HCT116 (cell line): Measurements from ENCODE around the gene DTD1. TPM values are rescaled to one million over a fixed set of nuclear protein-coding genes. Genes with fewer than 3 reads are reported as not detected.

ENCODE experiments used
- ATAC-seq: fragments of 200-7000 bp; cut with Tn5 transposase; 2 replicates; pipeline ENCODE4 v1.9.1; 2020; ENCODE audit warnings: mild to moderate bottlenecking, moderate library complexity
- BruUV-seq: library from RNA; stranded (reverse); fragments of 400-500 nt; replicated peaks from 2 replicates; lab custom pipeline; 2021; lab: Mats Ljungman, UMichigan
- CTCF ChIA-PET: fragments of 300-600 bp; sonication (Branson Sonifier 250); formaldehyde crosslinking; loops from one replicate; lab custom pipeline; 2021; ENCODE audit warnings: antibody characterized with exemption; lab: Charles Lee
- POLR2A ChIA-PET: fragments of 300-600, 350-600 bp; sonication (Branson Sonifier 250); formaldehyde crosslinking; loops from one replicate; lab custom pipeline; 2021; ENCODE audit warnings: antibody characterized with exemption; lab: Charles Lee
- RAD21 ChIA-PET, 2 experiments: fragments of 300-600 bp; sonication (Branson Sonifier 250); formaldehyde crosslinking; loops; one replicate each; lab custom pipeline; 2023; ENCODE audit warnings: low total read pairs in 2 of 2; ENCODE audit not compliant: uncharacterized antibody in 2 of 2, unreplicated experiment in 2 of 2, low non-redundant PET in 1 of 2; lab: Charles Lee
- DNase-seq: peaks from one replicate; pipeline ENCODE4 v3.0.0-alpha.2; 2010; ENCODE audit warnings: low read depth, low spot score
- H2AFZ ChIP-seq: fragments of 200-600 bp; shearing (Covaris generic), sonication (generic); 2 replicates; pipeline ENCODE4 v1.6.1; 2017; ENCODE audit warnings: low read depth, mixed run types, mixed read lengths, antibody characterized with exemption, low read length; ENCODE audit not compliant: poor library complexity, severe bottlenecking
- H3K27ac ChIP-seq: 2 replicates; pipeline ENCODE4 v1.5.1; 2012; ENCODE audit warnings: low read depth, low read length
- H3K27me3 ChIP-seq: fragments of 200-600 bp; sonication (generic); 2 replicates; pipeline ENCODE4 v1.6.1; 2016; ENCODE audit warnings: mixed run types, low read length, mixed read lengths; ENCODE audit not compliant: insufficient read depth
- H3K36me3 ChIP-seq, 2 experiments: fragments of 200-500 bp in 1 of 2; fragments of 200-600 bp in 1 of 2; sonication (Bioruptor generic) in 1 of 2; sonication (generic) in 1 of 2; 2 replicates each; pipeline versions ENCODE4 v1.5.1 to v1.6.1; 2014 to 2016; ENCODE audit warnings: low read length in 2 of 2, inconsistent platforms in 1 of 2, mixed read lengths in 1 of 2, mixed run types in 1 of 2; ENCODE audit not compliant: insufficient read depth in 2 of 2, control insufficient read depth in 1 of 2
- H3K4me1 ChIP-seq, 2 experiments: fragments of 200-600 bp in 1 of 2; sonication (generic) in 1 of 2; 2 replicates each; pipeline versions ENCODE4 v1.5.1 to v1.6.1; 2012 to 2017; ENCODE audit warnings: low read length in 2 of 2, inconsistent platforms in 1 of 2, mild to moderate bottlenecking in 1 of 2, mixed read lengths in 1 of 2, mixed run types in 1 of 2, moderate library complexity in 1 of 2; ENCODE audit not compliant: insufficient read depth in 2 of 2, control insufficient read depth in 1 of 2
- H3K4me2 ChIP-seq: fragments of 200-600 bp; sonication (generic); 2 replicates; pipeline ENCODE4 v1.6.1; 2017; ENCODE audit warnings: mixed run types, low read length, mixed read lengths
- H3K4me3 ChIP-seq, 2 experiments: fragments of 200-600 bp in 1 of 2; sonication (generic) in 1 of 2; replicated peaks in 1 of 2; 2 replicates each; pipeline ENCODE4 v1.5.1; 2011 to 2016; ENCODE audit warnings: low read length in 2 of 2, control low read depth in 1 of 2, low read depth in 1 of 2, mild to moderate bottlenecking in 1 of 2, mixed read lengths in 1 of 2, mixed run types in 1 of 2
- H3K79me2 ChIP-seq: fragments of 200-600 bp; sonication (generic); 2 replicates; pipeline ENCODE4 v1.6.1; 2017; ENCODE audit warnings: mild to moderate bottlenecking, mixed run types, low read length, moderate library complexity, mixed read lengths; ENCODE audit not compliant: insufficient read depth
- H3K9ac ChIP-seq: fragments of 200-600 bp; sonication (generic); 2 replicates; pipeline ENCODE4 v1.6.1; 2016; ENCODE audit warnings: low read length, mixed read lengths
- H3K9me2 ChIP-seq: fragments of 200-600 bp; sonication (generic), shearing (Covaris generic); 2 replicates; pipeline ENCODE4 v1.6.1; 2017; ENCODE audit warnings: mixed run types, mild to moderate bottlenecking, moderate library complexity; ENCODE audit not compliant: insufficient read depth
- H3K9me3 ChIP-seq, 2 experiments: fragments of 200-500 bp in 1 of 2; fragments of 200-600 bp in 1 of 2; sonication (Bioruptor generic) in 1 of 2; sonication (generic) in 1 of 2; 2 replicates each; pipeline ENCODE4 v1.6.1; 2014 to 2017; ENCODE audit warnings: low read length in 2 of 2, mixed read lengths in 2 of 2, inconsistent platforms in 1 of 2, low read depth in 1 of 2, mild to moderate bottlenecking in 1 of 2, mixed run types in 1 of 2, moderate library complexity in 1 of 2; ENCODE audit not compliant: control insufficient read depth in 1 of 2, insufficient read depth in 1 of 2
- H4K20me1 ChIP-seq: fragments of 200-600 bp; sonication (generic), shearing (Covaris generic); 2 replicates; pipeline ENCODE4 v1.6.1; 2017; ENCODE audit warnings: mixed run types, mild to moderate bottlenecking, moderate library complexity; ENCODE audit not compliant: insufficient read depth
- ATF3 ChIP-seq: IDR thresholded peaks from 2 replicates; pipeline ENCODE4 v1.6.1; 2012
- CBX3 ChIP-seq: IDR thresholded peaks from 2 replicates; pipeline ENCODE4 v1.6.1; 2012; ENCODE audit warnings: low read depth
- CTCF ChIP-seq, 3 experiments: fragments of 200-600 bp in 1 of 3; sonication (generic) in 1 of 3; IDR thresholded peaks in 2 of 3; conservative IDR thresholded peaks in 1 of 3; 2 replicates each; pipeline ENCODE4 v1.5.1; 2012 to 2017; ENCODE audit warnings: low read depth in 2 of 3, low read length in 2 of 3, antibody characterized with exemption in 1 of 3, borderline replicate concordance in 1 of 3, control low read depth in 1 of 3, mild to moderate bottlenecking in 1 of 3, mixed read lengths in 1 of 3, mixed run types in 1 of 3, moderate library complexity in 1 of 3; ENCODE audit not compliant: insufficient read depth in 1 of 3
- EGR1 ChIP-seq: IDR thresholded peaks from 2 replicates; pipeline ENCODE4 v1.6.1; 2012; ENCODE audit warnings: low read depth
- ELF1 ChIP-seq: IDR thresholded peaks from 2 replicates; pipeline ENCODE4 v1.6.1; 2012; ENCODE audit warnings: low read depth, borderline replicate concordance
- EZH2 ChIP-seq: fragments of 200-600 bp; sonication (generic); IDR thresholded peaks from 2 replicates; pipeline ENCODE4 v1.6.1; 2017; ENCODE audit warnings: antibody characterized with exemption, mixed run types
- EZH2phosphoT487 ChIP-seq: fragments of 200-600 bp; IDR thresholded peaks from 2 replicates; pipeline ENCODE4 v1.6.1; 2018; ENCODE audit warnings: antibody characterized with exemption, borderline replicate concordance
- FOSL1 ChIP-seq: IDR thresholded peaks from 2 replicates; pipeline ENCODE4 v1.6.1; 2012; ENCODE audit warnings: low read depth
- JUND ChIP-seq: IDR thresholded peaks from 2 replicates; pipeline ENCODE4 v1.6.1; 2012
- MAX ChIP-seq: IDR thresholded peaks from 2 replicates; pipeline ENCODE4 v1.6.1; 2012
- REST ChIP-seq: IDR thresholded peaks from 2 replicates; pipeline ENCODE4 v1.6.1; 2012; ENCODE audit warnings: low read depth
- SP1 ChIP-seq: IDR thresholded peaks from 2 replicates; pipeline ENCODE4 v1.6.1; 2012; ENCODE audit warnings: low read depth
- TCF7L2 ChIP-seq: IDR thresholded peaks from 2 replicates; pipeline ENCODE4 v1.7.0; 2011; ENCODE audit warnings: borderline replicate concordance, inconsistent platforms; ENCODE audit not compliant: insufficient read depth, insufficient read length; ENCODE audit errors: extremely low read depth
- YY1 ChIP-seq: IDR thresholded peaks from 2 replicates; pipeline ENCODE4 v1.6.1; 2011; ENCODE audit warnings: low read length, low read depth, moderate library complexity, mild to moderate bottlenecking; ENCODE audit not compliant: insufficient replicate concordance; ENCODE audit errors: extremely low read depth
- ZFX ChIP-seq: fragments of 450-650 bp; IDR thresholded peaks from 2 replicates; pipeline ENCODE4 v1.6.1; 2017
- intact Hi-C: fragments of 100-400 bp; cut with micrococcal nuclease; formaldehyde crosslinking; loops from 2 replicates; pipeline ENCODE4 v1.10.0; 2022
- total RNA-seq: library from RNA; stranded (reverse); gene quantifications from one replicate; pipeline ENCODE4 v1.2.1, GENCODE V29; 2021; ENCODE audit not compliant: unreplicated experiment

DTD1 gene
- total RNA-seq, 1 experiment from 2014 or later, result 54.5 TPM

- no peak overlapping the region for H3K4me3 ChIP-seq
- POLR2A ChIA-PET, result no interaction called here
- H2AFZ ChIP-seq, result no peak overlapping the region
- H3K4me2 ChIP-seq, result no peak overlapping the region
- H3K9ac ChIP-seq, result no peak overlapping the region
- no peaks in the 10 kb centered on the region for H3K36me3 ChIP-seq
- no peaks in the 10 kb centered on the region; the same call in 1 of the 2 replicates for H3K27me3 ChIP-seq
- no peaks in the 10 kb centered on the region for H3K4me1 ChIP-seq
- H3K9me3 ChIP-seq, result no peaks in the 10 kb centered on the region
- CTCF ChIA-PET, result no interaction called here
- TF ChIP-seq TCF7L2, result no peak
- TF ChIP-seq CBX3, result no peak
- TF ChIP-seq ATF3, result no peak
- no peak for TF ChIP-seq MAX
- no peak for TF ChIP-seq REST
- no peak for TF ChIP-seq JUND
- TF ChIP-seq CTCF (IDR thresholded peaks at IDR 0.05 in 2 of 3, conservative IDR thresholded peaks at IDR 0.05 in 1 of 3; ENCODE audit: borderline replicate concordance in 1 of 3, insufficient read depth in 1 of 3, low read depth in 2 of 3, low read length in 2 of 3), result no peak
- no peak for TF ChIP-seq EGR1
- no peak for TF ChIP-seq ELF1
- TF ChIP-seq SP1, result no peak
- no peak for TF ChIP-seq FOSL1
- TF ChIP-seq YY1, result no peak
- no peak for TF ChIP-seq EZH2phosphoT487
- no peak for TF ChIP-seq ZFX
- no peak for TF ChIP-seq EZH2
- RAD21 ChIA-PET, result no interaction called here
- intact Hi-C loops, result no loop called here
- no peak for ATAC-seq
- H4K20me1 ChIP-seq, result no peaks in the 10 kb centered on the region
- no peaks in the 10 kb centered on the region for H3K9me2 ChIP-seq
- DNase-seq, result no peak
- H3K79me2 ChIP-seq, result no peaks in the 10 kb centered on the region
- no peak overlapping the region for H3K27ac ChIP-seq
- BruUV-seq, result no TSS peak
These were observed 213.7 kb downstream of the DTD1 start for GRCh38 chr20:18801516-18801915.
